T-helper 2 cell treated with Interferon-gamma antibody and Interleukin-4, amounts not matched to agents 5 μg/mL and 100 μg/mL, for 36 hours (primary cell): ENCODE measurements around the gene NUDT8.
"Not testable (repeated sequence)": the region's sequence is repeated elsewhere in the genome, so short reads cannot be mapped to it uniquely, and the experiment has no call there.

Experiments
- DNase-seq: peaks from one replicate; pipeline ENCODE4 v3.0.0; 2021; ENCODE audit warnings: low spot score
- H3K27ac Mint-ChIP-seq: one replicate; pipeline ENCODE4 v1.8.0; 2021; ENCODE audit warnings: mild to moderate bottlenecking, mixed read lengths
- H3K27me3 Mint-ChIP-seq: one replicate; pipeline ENCODE4 v1.8.0; 2021; ENCODE audit warnings: low read depth, mixed read lengths
- H3K36me3 Mint-ChIP-seq: one replicate; pipeline ENCODE4 v1.8.0; 2021; ENCODE audit warnings: low read depth, mixed read lengths
- H3K4me1 Mint-ChIP-seq: one replicate; pipeline ENCODE4 v1.8.0; 2021; ENCODE audit warnings: low read depth, mixed read lengths
- H3K4me3 Mint-ChIP-seq: one replicate; pipeline ENCODE4 v1.8.0; 2022; ENCODE audit warnings: mild to moderate bottlenecking, moderate library complexity, mixed read lengths
- H3K9me3 Mint-ChIP-seq: one replicate; pipeline ENCODE4 v1.8.0; 2021; ENCODE audit warnings: mixed read lengths

NUDT8 gene

DNA sequence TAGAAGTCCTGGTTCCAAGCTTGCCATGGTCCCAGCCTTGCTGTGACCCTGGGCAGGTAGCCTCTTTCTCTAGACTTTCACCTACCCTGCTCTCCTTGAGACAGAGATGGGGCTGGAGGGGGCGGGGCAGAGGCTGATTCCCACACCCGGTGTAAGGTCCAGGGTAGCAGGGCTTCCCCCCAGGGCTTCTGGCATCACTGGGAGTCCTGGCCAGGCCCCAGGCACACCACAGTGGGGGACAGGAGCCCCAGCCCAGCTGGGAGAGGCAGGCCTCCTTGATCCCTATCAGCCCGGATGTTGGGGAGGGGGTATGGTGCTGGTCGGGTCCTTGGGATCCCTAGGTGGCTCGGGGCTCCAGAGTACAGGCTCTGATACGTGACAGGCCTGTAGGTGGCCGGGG, 1.7 kb upstream of the NUDT8 start:
- DNase-seq: no peak
- Mint-ChIP-seq H3K9me3 (no peaks in the 10 kb centered on the region), H3K27ac (peak overlapping the region; percentile 88), H3K27me3 (no peaks in the 10 kb centered on the region), H3K36me3 (no peaks in the 10 kb centered on the region), H3K4me1 (peaks cover 8% of the 10 kb centered on the region), H3K4me3 (peak overlapping the region; percentile 94)

GRCh38 chr11:67630943-67631331, 1.2 kb upstream of the NUDT8 start:
- Mint-ChIP-seq H3K27ac (peak overlapping the region; percentile 88), H3K9me3 (no peaks in the 10 kb centered on the region), H3K36me3 (no peaks in the 10 kb centered on the region), H3K4me1 (peaks cover 8% of the 10 kb centered on the region), H3K4me3 (peak overlapping the region; percentile 94), H3K27me3 (no peaks in the 10 kb centered on the region)
- DNase-seq: no peak

DNA sequence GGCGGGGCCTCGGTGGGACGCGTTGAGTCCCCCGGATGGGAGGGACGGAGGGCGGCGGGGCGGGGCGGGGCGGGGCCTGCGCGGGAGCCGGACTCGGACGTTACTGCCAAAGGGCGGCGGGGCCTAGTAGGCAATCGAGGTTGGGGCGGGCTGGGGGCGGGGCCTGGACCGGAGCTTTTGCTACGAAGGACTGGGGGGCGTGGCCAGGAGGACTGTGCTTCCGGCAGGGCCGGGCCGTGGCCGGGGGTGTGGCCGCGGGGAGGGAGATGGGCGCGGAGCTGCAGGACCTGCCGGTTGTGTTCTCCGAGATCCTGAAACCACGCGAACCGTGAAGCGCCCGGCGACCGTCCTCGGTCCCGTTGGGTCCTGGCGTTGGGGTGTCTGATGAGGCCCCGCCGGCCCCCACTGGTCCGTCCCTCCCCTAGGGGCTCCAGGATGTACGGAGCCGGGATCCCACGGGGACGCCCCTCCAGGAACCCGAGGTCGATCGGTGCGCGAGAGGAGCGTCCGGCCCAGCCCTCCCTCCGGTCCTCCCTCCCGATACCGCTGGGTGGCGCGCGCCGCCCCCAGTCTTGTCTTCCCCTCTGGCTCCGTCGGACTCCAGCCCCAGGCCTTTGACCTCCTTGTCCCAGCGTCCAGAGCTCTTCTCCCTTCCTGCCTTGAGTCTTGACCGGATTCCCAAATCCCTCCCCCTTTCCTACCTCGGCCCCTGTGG, 648 bp upstream of the NUDT8 start:
- H3K4me3 Mint-ChIP-seq: peak overlapping the region; percentile 94
- peak; percentile 97 for DNase-seq

DNA sequence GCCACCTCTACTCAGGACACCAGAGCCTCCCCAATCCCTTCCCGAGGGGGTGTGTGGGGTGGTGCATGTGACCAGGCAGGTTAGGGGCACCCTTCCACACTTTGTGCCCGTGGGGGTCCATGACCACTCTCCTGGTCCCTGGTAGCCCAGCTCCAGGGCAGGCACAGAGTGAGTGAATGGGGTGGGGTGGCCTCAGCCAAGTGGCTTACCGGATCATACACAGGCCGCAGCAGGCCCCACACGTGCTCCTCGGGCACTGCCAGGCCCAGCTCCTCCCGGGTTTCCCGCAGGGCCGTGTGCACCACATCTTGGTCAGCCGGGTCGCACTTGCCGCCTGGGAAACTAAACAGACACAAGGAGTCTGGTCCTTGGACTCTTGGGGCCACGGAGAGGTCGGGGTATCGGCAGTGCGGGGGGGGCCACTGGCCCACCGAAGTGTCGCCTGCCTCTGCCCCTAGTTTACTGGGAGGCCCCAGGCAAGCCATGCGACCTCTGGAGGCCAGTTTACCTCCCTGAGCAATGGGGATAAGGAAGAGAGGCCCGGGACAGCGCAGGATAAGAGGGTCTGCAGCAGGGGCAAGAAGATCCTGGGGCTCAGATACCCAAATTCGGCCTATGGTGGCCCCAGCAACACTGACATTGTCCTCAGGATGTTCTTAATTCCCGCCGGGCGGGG, 889 bp downstream of the NUDT8 start:
- H3K4me1 Mint-ChIP-seq: peaks cover 16% of the 10 kb centered on the region
- DNase-seq: no peak
- peak overlapping the region; percentile 75 for H3K27ac Mint-ChIP-seq
- no peaks in the 10 kb centered on the region for H3K9me3 Mint-ChIP-seq
- no peaks in the 10 kb centered on the region for H3K36me3 Mint-ChIP-seq
- no peaks in the 10 kb centered on the region for H3K27me3 Mint-ChIP-seq
- H3K4me3 Mint-ChIP-seq: peak overlapping the region; percentile 64

More for the DNA sequence above, 648 bp upstream of the NUDT8 start:
- H3K36me3 Mint-ChIP-seq: no peaks in the 10 kb centered on the region
- H3K27ac Mint-ChIP-seq: peak overlapping the region; percentile 92
- peaks cover 13% of the 10 kb centered on the region for H3K4me1 Mint-ChIP-seq
- H3K9me3 Mint-ChIP-seq: no peaks in the 10 kb centered on the region
- H3K27me3 Mint-ChIP-seq: no peaks in the 10 kb centered on the region

DNA sequence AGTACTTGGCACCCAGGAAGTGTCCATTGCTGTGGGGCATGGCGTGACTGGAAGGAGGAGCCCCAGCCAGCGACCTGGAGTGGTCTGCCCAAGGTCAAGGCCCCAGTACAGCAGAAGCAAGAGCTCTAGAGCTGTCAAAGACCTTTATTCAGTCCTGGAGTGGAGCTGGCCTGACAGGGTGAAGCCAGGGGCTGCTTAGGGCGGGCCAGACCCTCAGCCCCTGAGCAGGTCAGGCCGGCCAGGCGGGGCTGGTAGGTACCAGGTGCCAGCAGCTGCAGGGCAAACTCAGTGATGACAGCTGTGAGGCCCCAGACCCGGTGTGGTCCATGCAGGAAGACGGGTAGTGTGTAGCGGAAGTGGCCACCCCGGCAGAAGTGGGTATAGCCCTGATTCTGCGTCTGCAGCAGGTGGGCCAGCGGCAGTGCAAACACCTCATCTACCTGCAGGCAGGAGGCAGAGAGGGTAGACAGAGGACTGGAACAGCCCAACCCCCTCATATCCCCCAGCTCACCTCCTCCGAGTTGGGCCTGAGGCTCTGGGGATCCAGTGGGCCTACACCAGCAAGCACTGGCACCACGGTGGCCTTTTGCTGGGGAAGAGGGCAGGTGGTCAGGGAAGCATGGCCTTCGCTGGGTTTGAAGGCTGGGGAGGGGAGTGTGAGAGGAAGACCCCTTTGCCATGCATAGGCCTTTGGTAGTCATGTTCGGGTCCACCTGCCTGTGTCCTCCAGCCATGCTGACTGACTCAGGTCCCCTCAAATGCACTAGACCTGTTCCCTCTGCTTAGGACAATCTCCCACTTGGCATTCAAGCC, 1.7 kb downstream of the NUDT8 start:
- H3K4me3 Mint-ChIP-seq: no peak overlapping the region

DNA sequence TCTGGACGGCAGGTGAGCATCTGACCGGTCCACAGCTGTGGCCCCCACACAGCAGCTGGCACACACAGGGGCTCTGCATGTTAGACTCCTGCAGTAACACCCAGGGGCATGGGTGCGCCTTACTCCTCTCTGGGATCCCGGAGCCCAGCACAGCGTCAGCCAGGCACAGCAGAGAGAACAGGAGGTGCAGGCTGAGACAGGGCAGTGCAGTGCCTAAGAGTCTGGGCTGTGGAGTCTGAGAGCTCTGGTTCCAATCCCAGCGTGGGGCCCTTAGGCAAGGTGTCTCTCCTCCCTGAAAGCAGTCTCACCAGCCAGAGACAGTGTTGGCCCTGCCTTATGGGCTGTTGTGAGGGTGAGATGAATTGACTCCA, 2.3 kb downstream of the NUDT8 start:
- Mint-ChIP-seq H3K4me3 (no peak overlapping the region), H3K27me3 (no peaks in the 10 kb centered on the region), H3K27ac (peak overlapping the region; percentile 45), H3K4me1 (peaks cover 16% of the 10 kb centered on the region), H3K9me3 (no peaks in the 10 kb centered on the region), H3K36me3 (no peaks in the 10 kb centered on the region)
- DNase-seq: no peak

More for the DNA sequence above, 1.7 kb downstream of the NUDT8 start:
- Mint-ChIP-seq H3K4me1 (peaks cover 16% of the 10 kb centered on the region), H3K27me3 (no peaks in the 10 kb centered on the region), H3K36me3 (no peaks in the 10 kb centered on the region), H3K9me3 (no peaks in the 10 kb centered on the region), H3K27ac (peak overlapping the region; percentile 45)
- no peak for DNase-seq

- no peak for DNase-seq
- H3K9me3 Mint-ChIP-seq: no peaks in the 10 kb centered on the region
- H3K4me1 Mint-ChIP-seq: peaks cover 16% of the 10 kb centered on the region
- no peak overlapping the region for H3K27ac Mint-ChIP-seq
- no peaks in the 10 kb centered on the region for H3K27me3 Mint-ChIP-seq
- H3K36me3 Mint-ChIP-seq: no peaks in the 10 kb centered on the region
- H3K4me3 Mint-ChIP-seq: no peak overlapping the region
Observed at GRCh38 chr11:67626970-67627369, 2.8 kb downstream of the NUDT8 start.

DNA sequence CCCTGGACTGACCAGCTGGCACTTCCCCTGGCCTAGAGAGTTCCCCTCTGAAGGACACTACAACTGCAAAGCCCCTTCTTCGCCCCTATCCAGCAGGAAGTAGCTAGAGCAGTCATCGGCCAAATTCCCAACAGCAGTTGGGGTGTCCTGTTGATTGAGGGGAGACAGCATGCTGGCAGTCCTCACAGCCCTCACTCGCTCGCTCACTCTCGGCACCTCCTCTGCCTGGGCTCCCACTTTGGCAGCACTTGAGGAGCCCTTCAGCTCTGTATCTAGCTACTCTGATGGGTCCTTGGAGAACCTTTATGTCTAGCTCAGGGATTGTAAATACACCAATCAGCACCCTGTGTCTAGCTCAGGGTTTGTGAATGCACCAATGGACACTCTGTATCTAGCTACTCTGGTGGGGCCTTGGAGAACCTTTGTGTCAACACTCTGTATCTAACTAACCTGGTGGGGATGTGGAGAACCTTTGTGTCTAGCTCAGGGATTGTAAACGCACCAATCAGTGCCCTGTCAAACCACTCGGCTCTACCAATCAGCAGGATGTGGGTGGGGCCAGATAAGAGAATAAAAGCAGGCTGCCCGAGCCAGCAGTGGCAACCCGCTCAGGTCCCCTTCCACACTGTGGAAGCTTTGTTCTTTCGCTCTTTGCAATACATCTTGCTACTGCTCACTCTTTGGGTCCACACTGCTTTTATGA, 3.5 kb downstream of the NUDT8 start:
- H3K27ac Mint-ChIP-seq, H3K27me3 Mint-ChIP-seq: not testable (repeated sequence)

GRCh38 chr11:67623795-67624194, 5.9 kb downstream of the NUDT8 start:
- not testable (repeated sequence) for H3K27ac Mint-ChIP-seq, DNase-seq, H3K4me3 Mint-ChIP-seq, H3K27me3 Mint-ChIP-seq, H3K36me3 Mint-ChIP-seq, H3K9me3 Mint-ChIP-seq
- H3K4me1 Mint-ChIP-seq: peaks cover 15% of the 10 kb centered on the region

More for the DNA sequence above, 3.5 kb downstream of the NUDT8 start:
- H3K9me3 Mint-ChIP-seq, H3K36me3 Mint-ChIP-seq, H3K4me3 Mint-ChIP-seq, DNase-seq: not testable (repeated sequence)
- peaks cover 16% of the 10 kb centered on the region for H3K4me1 Mint-ChIP-seq

GRCh38 chr11:67622905-67623304, 6.8 kb downstream of the NUDT8 start:
- not testable (repeated sequence) for H3K27ac Mint-ChIP-seq, H3K9me3 Mint-ChIP-seq, H3K36me3 Mint-ChIP-seq, H3K4me3 Mint-ChIP-seq, DNase-seq, H3K27me3 Mint-ChIP-seq
- peaks cover 17% of the 10 kb centered on the region for H3K4me1 Mint-ChIP-seq

DNA sequence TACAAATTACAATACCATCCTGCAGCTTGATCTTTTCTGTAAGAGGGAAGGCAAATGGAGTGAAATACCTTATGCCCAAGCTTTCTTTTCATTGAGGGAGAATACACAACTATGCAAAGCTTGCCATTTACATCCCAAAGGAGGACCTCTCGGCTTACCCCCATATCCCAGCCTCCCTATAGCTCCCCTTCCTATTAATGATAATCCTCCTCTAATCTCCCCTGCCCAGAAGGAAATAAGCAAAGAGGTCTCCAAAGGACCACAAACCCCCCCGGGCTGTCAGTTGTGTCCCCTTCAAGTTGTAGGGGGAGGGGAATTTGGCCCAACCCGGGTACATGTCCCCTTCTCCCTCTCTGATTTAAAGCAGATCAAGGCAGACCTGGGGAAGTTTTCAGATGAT, 7.8 kb downstream of the NUDT8 start:
- H3K4me1 Mint-ChIP-seq: peaks cover 22% of the 10 kb centered on the region
- H3K9me3 Mint-ChIP-seq, DNase-seq, H3K36me3 Mint-ChIP-seq, H3K27me3 Mint-ChIP-seq, H3K4me3 Mint-ChIP-seq, H3K27ac Mint-ChIP-seq: not testable (repeated sequence)

- not testable (repeated sequence) for H3K36me3 Mint-ChIP-seq, H3K27ac Mint-ChIP-seq, H3K4me3 Mint-ChIP-seq, DNase-seq, H3K9me3 Mint-ChIP-seq, H3K27me3 Mint-ChIP-seq
- peaks cover 17% of the 10 kb centered on the region for H3K4me1 Mint-ChIP-seq
Observed at GRCh38 chr11:67620621-67621020, 9.1 kb downstream of the NUDT8 start.

DNA sequence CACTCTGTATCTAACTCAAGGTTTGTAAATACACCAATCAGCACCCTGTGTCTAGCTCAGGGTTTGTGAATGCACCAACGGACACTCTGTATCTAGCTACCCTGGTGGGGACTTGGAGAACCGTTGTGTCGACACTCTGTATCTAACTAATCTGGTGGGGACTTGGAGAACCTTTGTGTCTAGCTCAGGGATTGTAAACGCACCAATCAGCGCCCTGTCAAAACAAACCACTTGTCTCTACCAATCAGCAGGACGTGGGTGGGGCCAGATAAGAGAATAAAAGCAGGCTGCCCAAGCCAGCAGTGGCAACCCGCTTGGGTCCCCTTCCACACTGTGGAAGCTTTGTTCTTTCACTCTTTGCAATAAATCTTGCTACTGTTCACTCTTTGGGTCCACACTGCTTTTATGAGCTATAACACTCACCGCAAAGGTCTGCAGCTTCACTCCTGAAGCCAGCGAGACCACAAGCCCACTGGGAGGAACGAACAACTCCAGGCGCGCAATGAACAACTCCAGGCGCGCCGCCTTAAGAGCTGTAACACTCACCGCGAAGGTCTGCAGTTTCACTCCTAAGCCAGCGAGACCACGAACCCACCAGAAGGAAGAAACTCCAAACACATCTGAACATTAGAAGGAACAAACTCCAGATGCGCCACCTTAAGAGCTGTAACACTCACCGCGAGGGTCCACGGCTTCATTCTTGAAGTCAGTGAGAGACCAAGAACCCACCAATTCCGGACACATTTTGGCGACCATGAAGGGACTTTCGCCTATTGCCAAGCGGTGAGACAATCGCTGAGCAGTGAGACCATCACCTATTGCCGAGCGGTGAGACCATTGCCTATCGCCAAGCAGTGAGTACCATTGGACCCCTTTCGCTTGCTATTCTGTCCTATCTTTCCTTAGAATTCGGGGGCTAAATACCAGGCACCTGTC, 9.8 kb downstream of the NUDT8 start:
- H3K4me3 Mint-ChIP-seq, H3K27me3 Mint-ChIP-seq, DNase-seq, H3K27ac Mint-ChIP-seq, H3K36me3 Mint-ChIP-seq, H3K9me3 Mint-ChIP-seq: not testable (repeated sequence)
- H3K4me1 Mint-ChIP-seq: peaks cover 13% of the 10 kb centered on the region
